OCI-LY7 (cell line): Measurements from ENCODE around the gene MSLN.

ENCODE experiments used
- EZH2phosphoT487 ChIP-seq: fragments of 200-600 bp; sonication (generic); IDR thresholded peaks from 2 replicates; pipeline ENCODE4 v1.6.1; 2018; ENCODE audit warnings: low read depth, borderline replicate concordance, mild to moderate bottlenecking, mixed run types, antibody characterized with exemption, low read length, moderate library complexity, mixed read lengths
- TF ChIP-seq, protein P1 (sequence below): fragments of 200-600 bp; sonication (generic); conservative IDR thresholded peaks from 2 replicates; pipeline ENCODE4 v1.5.1; 2014; ENCODE audit warnings: mild to moderate bottlenecking, antibody characterized with exemption, low read length, moderate library complexity, mixed read lengths

DNA sequence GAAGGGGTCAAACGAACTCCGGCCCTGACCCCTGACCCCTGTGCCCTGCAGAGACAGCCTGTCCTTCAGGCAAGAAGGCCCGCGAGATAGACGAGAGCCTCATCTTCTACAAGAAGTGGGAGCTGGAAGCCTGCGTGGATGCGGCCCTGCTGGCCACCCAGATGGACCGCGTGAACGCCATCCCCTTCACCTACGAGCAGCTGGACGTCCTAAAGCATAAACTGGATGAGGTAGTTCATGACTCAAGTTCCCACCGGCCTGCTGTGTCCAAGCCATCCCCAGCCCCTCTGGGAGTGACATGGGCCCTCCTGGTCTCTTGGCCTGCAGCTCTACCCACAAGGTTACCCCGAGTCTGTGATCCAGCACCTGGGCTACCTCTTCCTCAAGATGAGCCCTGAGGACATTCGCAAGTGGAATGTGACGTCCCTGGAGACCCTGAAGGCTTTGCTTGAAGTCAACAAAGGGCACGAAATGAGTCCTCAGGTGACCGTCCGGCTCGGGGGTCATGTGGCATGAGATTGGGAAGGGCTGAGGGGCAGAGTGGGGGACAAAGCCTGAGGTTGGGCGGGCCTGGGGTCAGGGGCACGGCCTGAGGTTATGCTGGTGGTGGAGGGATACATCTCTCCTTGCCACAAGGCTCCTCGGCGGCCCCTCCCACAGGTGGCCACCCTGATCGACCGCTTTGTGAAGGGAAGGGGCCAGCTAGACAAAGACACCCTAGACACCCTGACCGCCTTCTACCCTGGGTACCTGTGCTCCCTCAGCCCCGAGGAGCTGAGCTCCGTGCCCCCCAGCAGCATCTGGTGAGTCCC lies 5.7 kb downstream of the MSLN start:
- TF ChIP-seq, protein P1, sequence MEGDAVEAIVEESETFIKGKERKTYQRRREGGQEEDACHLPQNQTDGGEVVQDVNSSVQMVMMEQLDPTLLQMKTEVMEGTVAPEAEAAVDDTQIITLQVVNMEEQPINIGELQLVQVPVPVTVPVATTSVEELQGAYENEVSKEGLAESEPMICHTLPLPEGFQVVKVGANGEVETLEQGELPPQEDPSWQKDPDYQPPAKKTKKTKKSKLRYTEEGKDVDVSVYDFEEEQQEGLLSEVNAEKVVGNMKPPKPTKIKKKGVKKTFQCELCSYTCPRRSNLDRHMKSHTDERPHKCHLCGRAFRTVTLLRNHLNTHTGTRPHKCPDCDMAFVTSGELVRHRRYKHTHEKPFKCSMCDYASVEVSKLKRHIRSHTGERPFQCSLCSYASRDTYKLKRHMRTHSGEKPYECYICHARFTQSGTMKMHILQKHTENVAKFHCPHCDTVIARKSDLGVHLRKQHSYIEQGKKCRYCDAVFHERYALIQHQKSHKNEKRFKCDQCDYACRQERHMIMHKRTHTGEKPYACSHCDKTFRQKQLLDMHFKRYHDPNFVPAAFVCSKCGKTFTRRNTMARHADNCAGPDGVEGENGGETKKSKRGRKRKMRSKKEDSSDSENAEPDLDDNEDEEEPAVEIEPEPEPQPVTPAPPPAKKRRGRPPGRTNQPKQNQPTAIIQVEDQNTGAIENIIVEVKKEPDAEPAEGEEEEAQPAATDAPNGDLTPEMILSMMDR: no peak
- TF ChIP-seq EZH2phosphoT487: no peak
